Astrocyte (in vitro differentiated cells and primary cell): ENCODE results near the gene TMEM30A. TPM values are rescaled to one million over a fixed set of nuclear protein-coding genes. Genes with fewer than 3 reads are reported as not detected.

ENCODE experiments used
- DNase-seq: peaks from one replicate; pipeline ENCODE4 v3.0.0-alpha.2; 2010; ENCODE audit warnings: low read depth
- FAIRE-seq: peaks from 2 replicates; lab custom pipeline; 2011; peaks lifted over from hg19 to GRCh38; lab: Jason Lieb, UNC
- H2AFZ ChIP-seq: 2 replicates; pipeline ENCODE4 v1.6.0; 2012; ENCODE audit warnings: low read depth, low read length, inconsistent platforms
- H3K27ac ChIP-seq: 2 replicates; pipeline ENCODE4 v1.5.1; 2011; ENCODE audit warnings: low read depth, low read length, inconsistent platforms
- H3K27me3 ChIP-seq: 2 replicates; pipeline ENCODE4 v1.6.0; 2011; ENCODE audit warnings: low read length, inconsistent platforms; ENCODE audit not compliant: insufficient read depth
- H3K36me3 ChIP-seq: 2 replicates; pipeline ENCODE4 v1.5.1; 2011; ENCODE audit warnings: low read length, inconsistent platforms; ENCODE audit not compliant: insufficient read depth
- H3K4me1 ChIP-seq: 2 replicates; pipeline ENCODE4 v1.5.1; 2011; ENCODE audit warnings: low read length, inconsistent platforms; ENCODE audit not compliant: insufficient read depth
- H3K4me2 ChIP-seq: 2 replicates; pipeline ENCODE4 v1.6.0; 2012; ENCODE audit warnings: low read length, inconsistent platforms
- H3K4me3 ChIP-seq: 2 replicates; pipeline ENCODE4 v1.5.1; 2011; ENCODE audit warnings: low read depth, mild to moderate bottlenecking, low read length, inconsistent platforms; ENCODE audit not compliant: insufficient read depth
- H3K79me2 ChIP-seq: 2 replicates; pipeline ENCODE4 v1.6.0; 2012; ENCODE audit warnings: mild to moderate bottlenecking, low read length, inconsistent platforms; ENCODE audit not compliant: insufficient read depth
- H3K9ac ChIP-seq: 2 replicates; pipeline ENCODE4 v1.6.0; 2012; ENCODE audit warnings: mild to moderate bottlenecking, low read length, inconsistent platforms
- H3K9me3 ChIP-seq: 2 replicates; pipeline ENCODE4 v1.5.1; 2012; ENCODE audit warnings: low read depth, mild to moderate bottlenecking, low read length, inconsistent platforms; ENCODE audit not compliant: insufficient read depth
- H4K20me1 ChIP-seq: 2 replicates; pipeline ENCODE4 v1.6.0; 2012; ENCODE audit warnings: low read length, inconsistent platforms; ENCODE audit not compliant: insufficient read depth
- H3K27ac Mint-ChIP-seq: one replicate; pipeline ENCODE4 v1.8.0; 2021; ENCODE audit warnings: mild to moderate bottlenecking, mixed read lengths; ENCODE audit not compliant: unreplicated experiment
- H3K27me3 Mint-ChIP-seq: one replicate; pipeline ENCODE4 v1.8.0; 2021; ENCODE audit warnings: low read depth, mixed read lengths; ENCODE audit not compliant: unreplicated experiment
- H3K36me3 Mint-ChIP-seq: one replicate; pipeline ENCODE4 v1.8.0; 2021; ENCODE audit warnings: low read depth, mixed read lengths; ENCODE audit not compliant: unreplicated experiment
- H3K4me1 Mint-ChIP-seq: one replicate; pipeline ENCODE4 v1.8.0; 2021; ENCODE audit warnings: low read depth, mixed read lengths; ENCODE audit not compliant: unreplicated experiment
- H3K4me3 Mint-ChIP-seq: one replicate; pipeline ENCODE4 v1.8.0; 2021; ENCODE audit warnings: mild to moderate bottlenecking, moderate library complexity, mixed read lengths; ENCODE audit not compliant: unreplicated experiment
- H3K9me3 Mint-ChIP-seq: one replicate; pipeline ENCODE4 v1.8.0; 2021; ENCODE audit warnings: mild to moderate bottlenecking, mixed read lengths; ENCODE audit not compliant: unreplicated experiment
- EZH2 ChIP-seq: IDR thresholded peaks from 2 replicates; pipeline ENCODE4 v1.6.1; 2012; ENCODE audit warnings: mild to moderate bottlenecking, low read length, inconsistent platforms; ENCODE audit not compliant: insufficient read depth
- total RNA-seq: library from RNA; stranded (reverse); gene quantifications from 2 replicates; pipeline ENCODE4 v1.2.1, GENCODE V29; 2021
- TF ChIP-seq, protein P1 (sequence below): IDR thresholded peaks from 2 replicates; pipeline ENCODE4 v1.5.1; 2011; ENCODE audit warnings: low read depth, mild to moderate bottlenecking, inconsistent platforms, low read length, moderate library complexity; ENCODE audit not compliant: insufficient read depth

TMEM30A gene
- total RNA-seq, 1 donor from 2014 or later = 166 TPM

DNA sequence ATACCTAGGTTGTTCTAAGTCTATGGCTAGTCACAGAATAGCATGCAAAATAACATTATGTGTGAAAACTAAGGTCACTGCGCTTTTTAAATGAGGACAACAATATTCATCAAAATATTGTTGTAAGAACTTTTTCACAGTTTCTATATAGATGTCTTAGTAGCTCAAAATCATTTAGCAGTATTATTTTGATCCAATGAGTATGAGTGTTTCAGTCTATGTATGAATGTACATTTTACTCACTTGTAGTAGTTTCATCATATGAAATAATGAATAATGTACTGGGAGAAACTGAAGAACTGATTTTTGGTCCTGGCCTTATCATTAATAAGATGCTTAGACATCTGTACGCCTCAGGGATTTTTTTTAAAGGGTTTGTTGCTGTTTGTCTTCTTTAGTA lies 16.5 kb upstream of the TMEM30A start:
- no peaks in the 10 kb centered on the region for H3K9me3 Mint-ChIP-seq
- no peak overlapping the region for H3K4me3 Mint-ChIP-seq
- Histone ChIP-seq H3K9me3 (no peaks in the 10 kb centered on the region), H3K27me3 (peaks cover 3% of the 10 kb centered on the region), H3K79me2 (no peaks in the 10 kb centered on the region), H3K36me3 (no peaks in the 10 kb centered on the region), H3K4me2 (no peak overlapping the region), H4K20me1 (no peaks in the 10 kb centered on the region), H3K27ac (no peak overlapping the region), H3K4me1 (no peaks in the 10 kb centered on the region), H3K9ac (no peak overlapping the region), H2AFZ (no peak overlapping the region), H3K4me3 (no peak overlapping the region)
- no peak for TF ChIP-seq EZH2
- TF ChIP-seq, protein P1, sequence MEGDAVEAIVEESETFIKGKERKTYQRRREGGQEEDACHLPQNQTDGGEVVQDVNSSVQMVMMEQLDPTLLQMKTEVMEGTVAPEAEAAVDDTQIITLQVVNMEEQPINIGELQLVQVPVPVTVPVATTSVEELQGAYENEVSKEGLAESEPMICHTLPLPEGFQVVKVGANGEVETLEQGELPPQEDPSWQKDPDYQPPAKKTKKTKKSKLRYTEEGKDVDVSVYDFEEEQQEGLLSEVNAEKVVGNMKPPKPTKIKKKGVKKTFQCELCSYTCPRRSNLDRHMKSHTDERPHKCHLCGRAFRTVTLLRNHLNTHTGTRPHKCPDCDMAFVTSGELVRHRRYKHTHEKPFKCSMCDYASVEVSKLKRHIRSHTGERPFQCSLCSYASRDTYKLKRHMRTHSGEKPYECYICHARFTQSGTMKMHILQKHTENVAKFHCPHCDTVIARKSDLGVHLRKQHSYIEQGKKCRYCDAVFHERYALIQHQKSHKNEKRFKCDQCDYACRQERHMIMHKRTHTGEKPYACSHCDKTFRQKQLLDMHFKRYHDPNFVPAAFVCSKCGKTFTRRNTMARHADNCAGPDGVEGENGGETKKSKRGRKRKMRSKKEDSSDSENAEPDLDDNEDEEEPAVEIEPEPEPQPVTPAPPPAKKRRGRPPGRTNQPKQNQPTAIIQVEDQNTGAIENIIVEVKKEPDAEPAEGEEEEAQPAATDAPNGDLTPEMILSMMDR = no peak
- H3K27me3 Mint-ChIP-seq = no peaks in the 10 kb centered on the region
- no peaks in the 10 kb centered on the region for H3K4me1 Mint-ChIP-seq
- no peak for FAIRE-seq
- no peaks in the 10 kb centered on the region for H3K36me3 Mint-ChIP-seq
- no peak overlapping the region for H3K27ac Mint-ChIP-seq
- DNase-seq = no peak

DNA sequence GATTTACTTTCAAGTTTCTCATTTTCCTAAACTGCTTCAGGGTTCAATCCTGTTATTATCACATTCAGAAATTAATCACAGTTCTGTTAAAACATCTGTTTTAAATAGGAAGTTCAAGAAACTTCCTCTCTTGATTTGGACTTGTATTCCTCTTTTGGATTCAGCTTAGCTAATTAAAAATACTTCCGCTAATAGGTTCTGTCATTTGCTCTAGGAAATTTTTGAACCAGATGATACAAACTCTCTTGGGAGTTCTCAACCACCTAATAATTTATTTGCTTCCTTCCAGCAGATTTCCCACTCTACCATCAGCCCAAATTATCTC lies 15.9 kb upstream of the TMEM30A start:
- H3K9me3 Mint-ChIP-seq = no peaks in the 10 kb centered on the region
- no peak overlapping the region for H3K27ac Mint-ChIP-seq
- TF ChIP-seq, protein P1 = no peak
- TF ChIP-seq EZH2 = no peak
- Histone ChIP-seq H3K4me2 (no peak overlapping the region), H3K9ac (no peak overlapping the region), H3K79me2 (no peaks in the 10 kb centered on the region), H3K36me3 (no peaks in the 10 kb centered on the region), H3K4me1 (no peaks in the 10 kb centered on the region), H3K27ac (no peak overlapping the region), H3K9me3 (no peaks in the 10 kb centered on the region), H2AFZ (no peak overlapping the region), H4K20me1 (no peaks in the 10 kb centered on the region), H3K27me3 (peaks cover 3% of the 10 kb centered on the region), H3K4me3 (no peak overlapping the region)
- H3K4me3 Mint-ChIP-seq = no peak overlapping the region
- H3K4me1 Mint-ChIP-seq = no peaks in the 10 kb centered on the region
- DNase-seq (no peak), FAIRE-seq (no peak)
- no peaks in the 10 kb centered on the region for H3K27me3 Mint-ChIP-seq
- H3K36me3 Mint-ChIP-seq = no peaks in the 10 kb centered on the region

DNA sequence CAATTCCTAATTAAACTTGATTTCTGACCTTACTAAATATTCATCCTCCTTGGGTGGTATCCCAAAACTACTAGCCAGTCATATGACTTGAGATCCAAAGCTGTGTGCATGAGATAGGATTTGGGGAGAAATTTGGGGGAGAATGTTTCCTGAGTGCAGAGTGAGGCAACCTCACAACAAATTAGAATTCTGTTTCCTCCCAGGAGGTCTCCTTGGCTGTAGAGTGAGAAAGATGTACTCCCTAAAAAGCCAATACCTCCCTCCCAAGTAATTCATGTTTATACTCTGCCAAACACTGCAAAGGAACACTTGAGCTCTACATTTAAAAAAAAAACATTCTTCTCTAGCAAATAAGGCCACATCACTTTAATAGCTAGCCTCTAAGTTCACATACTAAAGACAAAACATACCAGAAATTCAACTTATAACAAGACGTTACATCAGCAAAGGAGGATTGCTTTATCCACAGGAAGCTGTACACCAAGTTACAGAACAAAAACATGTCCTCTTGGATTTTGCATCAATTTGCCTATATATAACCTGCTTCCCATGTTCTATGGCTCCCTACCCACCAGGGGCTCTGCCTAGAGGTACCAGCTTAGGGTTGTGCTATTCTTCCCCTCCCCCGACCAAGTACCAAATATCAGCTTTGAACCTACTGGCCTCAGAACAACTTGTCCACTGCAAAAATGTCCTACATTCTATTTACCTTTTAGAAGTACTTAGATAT lies 15.4 kb upstream of the TMEM30A start:
- no peaks in the 10 kb centered on the region for H3K36me3 ChIP-seq
- H3K9me3 Mint-ChIP-seq = no peaks in the 10 kb centered on the region
- H3K4me1 ChIP-seq = no peaks in the 10 kb centered on the region
- H3K27ac ChIP-seq = no peak overlapping the region
- H3K4me2 ChIP-seq = no peak overlapping the region
- no peaks in the 10 kb centered on the region for H3K9me3 ChIP-seq
- H3K27me3 ChIP-seq = peaks cover 3% of the 10 kb centered on the region
- no peak overlapping the region for H3K9ac ChIP-seq
- DNase-seq = no peak
- peak; percentile 52 for FAIRE-seq
- no peak overlapping the region for H3K4me3 ChIP-seq
- H3K27ac Mint-ChIP-seq = peak overlapping the region; percentile 10
- no peaks in the 10 kb centered on the region for H3K36me3 Mint-ChIP-seq
- no peaks in the 10 kb centered on the region for H3K79me2 ChIP-seq
- no peaks in the 10 kb centered on the region for H3K27me3 Mint-ChIP-seq
- TF ChIP-seq, protein P1 = no peak
- no peak for TF ChIP-seq EZH2
- no peak overlapping the region for H3K4me3 Mint-ChIP-seq
- H3K4me1 Mint-ChIP-seq = no peaks in the 10 kb centered on the region
- H4K20me1 ChIP-seq = no peaks in the 10 kb centered on the region
- no peak overlapping the region for H2AFZ ChIP-seq
